Activated effector memory CD4-positive, alpha-beta T cell treated with anti-CD3 and anti-CD28 coated beads, Interleukin-2, amount 50 U/mL, for 16 hours (primary cell): ENCODE results near the gene MMP28.
"Not testable (repeated sequence)": the region's sequence is repeated elsewhere in the genome, so short reads cannot be mapped to it uniquely, and the experiment has no call there.

Source experiments
- DNase-seq: peaks from one replicate; pipeline ENCODE4 v3.0.0-alpha.2; 2020

Gene MMP28

DNA sequence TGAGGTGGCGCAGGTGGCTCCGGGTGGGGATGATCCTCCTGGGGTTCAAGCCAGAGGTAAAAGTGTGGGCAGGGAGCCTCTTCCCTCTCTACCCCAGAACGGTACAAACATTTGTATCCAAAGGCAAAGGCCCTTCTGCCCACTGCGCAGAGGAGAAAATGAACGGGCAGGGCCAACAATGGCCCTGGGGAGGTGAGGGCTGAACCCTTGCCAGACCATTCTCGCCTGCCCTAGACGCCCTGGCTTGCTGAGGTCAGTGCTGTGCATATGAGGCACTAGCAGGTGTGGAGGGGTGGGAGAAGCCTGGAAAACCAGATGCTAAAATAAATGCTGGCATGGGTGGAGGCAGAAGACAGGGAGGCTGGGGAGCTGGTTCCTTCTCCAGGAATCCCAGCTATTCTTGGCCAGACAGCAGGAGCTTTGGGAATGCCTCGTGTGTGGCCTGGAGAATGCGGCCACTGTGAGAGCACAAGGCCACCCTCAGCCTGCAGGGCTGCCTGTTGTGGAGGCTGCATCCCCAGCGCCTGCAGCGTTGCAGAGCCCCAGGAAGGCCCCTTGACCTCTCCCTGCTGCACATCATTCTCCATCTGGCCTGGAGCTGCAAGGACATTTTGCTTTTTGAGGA, 30.2 kb downstream of the MMP28 start:
- DNase-seq, result no peak

DNA sequence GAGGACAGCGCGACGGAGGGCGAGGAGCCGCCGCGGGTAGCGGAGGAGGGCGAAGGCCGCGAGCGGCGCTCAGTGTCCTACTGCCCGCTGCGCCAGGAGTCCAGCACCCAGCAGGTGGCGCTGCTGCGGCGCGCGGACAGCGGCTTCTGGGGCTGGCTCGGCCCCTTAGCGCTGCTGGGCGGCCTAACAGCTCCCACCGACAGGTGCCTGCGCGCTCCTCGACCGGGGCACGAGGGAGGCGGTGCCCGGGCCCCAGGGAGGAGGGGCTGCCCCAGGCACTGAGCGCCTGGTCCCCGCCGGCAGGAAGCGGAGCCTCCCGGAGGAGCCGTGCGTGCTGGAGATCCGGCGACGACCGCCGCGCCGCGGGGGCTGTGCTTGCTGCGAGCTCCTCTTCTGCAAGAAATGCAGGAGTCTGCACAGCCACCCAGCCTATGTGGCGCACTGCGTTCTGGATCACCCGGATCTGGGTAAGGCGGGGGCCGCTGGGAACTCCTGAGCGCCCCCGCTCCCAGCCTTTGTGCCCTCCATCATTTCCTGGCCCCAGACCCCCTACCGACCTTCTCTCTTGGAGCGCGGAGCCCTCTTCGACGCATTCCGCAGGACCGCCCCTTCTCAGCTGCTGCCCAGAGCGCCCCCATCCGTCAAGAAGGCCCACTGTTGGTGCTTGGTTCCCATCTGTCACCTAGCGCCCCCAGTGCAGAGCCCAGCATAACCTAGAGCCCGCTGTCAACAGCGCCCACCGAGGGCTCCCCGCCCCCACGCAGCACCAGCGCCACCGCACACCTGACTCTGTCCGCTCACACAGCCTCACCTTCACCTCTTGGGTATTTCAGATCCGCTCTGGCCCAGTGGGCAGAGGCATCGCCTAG, 31.1 kb downstream of the MMP28 start:
- peak; percentile 95 for DNase-seq

DNA sequence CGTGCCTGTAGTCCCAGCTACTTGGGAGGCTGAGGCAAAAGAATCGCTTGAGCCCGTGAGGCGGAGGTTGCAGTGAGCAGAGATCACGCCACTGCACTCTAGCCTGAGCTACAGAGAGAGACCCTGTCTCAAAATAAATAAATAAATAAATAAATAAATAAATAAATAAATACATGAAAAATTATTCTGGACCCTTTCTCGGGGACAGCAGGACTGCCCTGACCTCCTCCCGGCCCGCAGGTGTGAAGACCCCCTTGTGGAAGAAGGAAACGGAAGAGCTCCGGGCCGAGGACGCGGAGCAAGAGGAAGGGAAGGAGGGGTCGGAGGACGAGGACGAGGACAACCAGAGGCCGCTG, 31.7 kb downstream of the MMP28 start:
- DNase-seq, result no peak

DNA sequence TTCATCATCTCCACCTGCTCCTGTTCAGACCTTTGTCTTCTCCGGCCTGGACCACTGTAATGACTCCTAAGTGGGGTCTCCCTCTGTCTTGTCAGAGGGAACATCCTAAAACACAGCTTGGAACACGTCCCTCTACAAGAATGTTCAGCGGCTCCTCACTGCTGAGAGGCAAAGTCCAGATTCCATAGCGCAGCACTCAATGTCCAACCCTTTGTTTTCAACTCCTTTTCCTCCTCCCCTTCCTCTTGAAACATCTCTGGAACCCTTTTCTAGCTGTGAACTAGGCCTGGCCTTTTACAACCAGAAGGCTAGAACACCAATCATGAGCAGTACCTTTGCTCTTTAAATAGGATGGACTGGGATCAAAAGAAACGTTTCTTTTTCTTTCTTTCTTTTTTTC, 33.8 kb downstream of the MMP28 start:
- no peak for DNase-seq

DNA sequence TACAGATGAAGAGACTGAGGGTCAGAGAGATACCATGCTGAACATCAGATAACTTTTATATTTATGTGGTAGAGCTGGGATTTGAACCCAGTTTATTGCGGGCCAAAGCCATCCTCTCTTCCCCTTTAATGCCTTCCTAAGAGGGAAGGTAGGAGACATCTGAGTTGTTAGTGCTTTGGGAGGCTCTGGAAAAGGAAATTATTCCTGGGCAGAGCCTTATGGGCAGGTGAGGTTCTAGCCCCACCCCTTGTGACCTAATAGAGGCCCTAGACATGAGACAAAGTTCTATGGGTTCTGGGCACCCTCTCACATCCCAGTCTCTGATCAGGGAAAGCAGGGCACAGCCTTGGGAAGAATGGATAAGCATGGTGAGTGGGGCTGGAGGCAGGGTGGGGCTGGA, 34.9 kb downstream of the MMP28 start, which contains the start of gene C17orf50:
C17orf50 (plus strand) TSS at position 301 of the 400 bp plus-strand sequence; CDS start at position 356, 55 bp downstream.
- no peak for DNase-seq

DNA sequence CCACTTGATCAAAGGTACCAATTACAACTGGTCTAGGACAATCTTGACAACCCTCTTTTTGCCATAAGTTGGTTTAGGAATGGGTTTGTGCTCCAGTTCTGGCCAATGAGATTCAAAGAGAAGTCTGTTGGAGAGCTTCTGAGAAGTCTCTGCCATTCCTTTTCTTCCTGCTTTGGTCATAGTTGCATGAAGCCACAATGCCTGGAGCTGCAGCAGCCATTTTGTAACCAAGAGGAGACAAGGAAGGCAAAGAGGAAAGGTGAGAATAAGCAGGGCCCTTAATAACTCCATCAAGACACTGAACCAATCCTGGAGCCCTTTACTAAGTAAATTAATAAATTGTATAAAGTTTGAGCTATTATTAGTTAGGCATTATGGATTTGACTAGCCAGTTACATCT, 38.2 kb downstream of the MMP28 start:
- no peak for DNase-seq

DNA sequence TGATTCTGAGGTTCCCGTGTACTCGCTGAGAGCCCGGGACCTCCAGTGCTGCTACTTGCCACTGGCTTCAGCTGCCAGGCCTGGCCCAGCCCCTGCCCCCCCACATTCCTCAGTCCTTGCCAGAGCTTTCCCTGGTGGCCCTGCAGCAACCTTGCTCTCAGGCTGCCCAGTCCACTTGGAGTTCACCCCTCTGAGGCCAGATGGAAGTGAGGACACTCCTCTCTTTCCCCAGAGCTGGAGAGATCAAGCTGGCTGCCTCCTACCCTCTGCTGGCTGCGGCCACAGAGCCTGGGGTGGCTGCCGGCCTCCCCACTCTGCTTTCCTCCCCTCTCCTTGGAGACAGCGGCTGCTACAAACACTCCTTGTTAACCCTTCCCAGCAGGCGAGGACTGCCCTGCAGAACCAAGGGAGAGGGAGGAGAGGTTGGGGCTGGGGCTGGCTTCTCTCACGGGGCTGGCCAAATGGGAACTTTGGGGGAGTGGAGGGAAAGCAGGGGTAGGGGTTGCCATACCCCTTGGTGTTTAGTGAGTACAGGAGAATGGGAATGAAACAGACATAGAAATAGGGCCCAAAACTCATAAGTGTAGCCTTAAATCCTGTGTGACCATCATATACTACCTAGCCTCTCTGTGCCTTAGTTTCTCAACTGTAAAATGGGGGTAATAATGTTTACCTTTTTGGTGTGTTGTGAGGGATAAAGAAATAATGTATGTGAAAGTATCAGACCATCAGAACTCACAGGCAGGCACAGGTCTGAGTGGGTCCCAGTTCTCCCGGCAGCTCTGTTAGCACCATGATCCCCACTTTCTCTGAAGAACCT, 42.3 kb downstream of the MMP28 start, which contains the start of gene GAS2L2:
GAS2L2 (minus strand) TSS at position 295 of the 820 bp plus-strand sequence. CDS start 389 bp downstream, outside the sequence.
- no peak for DNase-seq

DNA sequence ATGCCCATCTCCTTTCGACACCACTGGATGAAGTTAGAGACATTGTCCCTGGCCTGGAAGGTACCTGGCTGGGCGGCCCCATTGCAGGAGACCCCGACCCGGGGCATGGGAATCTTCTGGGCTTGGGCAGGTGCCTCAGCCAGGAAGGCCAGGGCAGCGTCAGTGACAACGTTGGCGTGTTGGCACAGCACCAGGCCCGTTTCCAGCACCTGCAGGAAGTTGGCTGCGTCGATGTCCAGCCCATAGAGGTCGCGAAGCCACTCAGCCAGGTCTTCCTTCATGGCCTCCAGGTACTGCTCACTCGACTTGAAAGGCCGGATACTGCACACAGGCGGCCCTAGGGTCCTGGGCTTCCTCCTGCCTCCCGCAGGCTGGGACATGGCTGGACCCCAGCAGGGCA, 43.0 kb downstream of the MMP28 start:
- no peak for DNase-seq

DNA sequence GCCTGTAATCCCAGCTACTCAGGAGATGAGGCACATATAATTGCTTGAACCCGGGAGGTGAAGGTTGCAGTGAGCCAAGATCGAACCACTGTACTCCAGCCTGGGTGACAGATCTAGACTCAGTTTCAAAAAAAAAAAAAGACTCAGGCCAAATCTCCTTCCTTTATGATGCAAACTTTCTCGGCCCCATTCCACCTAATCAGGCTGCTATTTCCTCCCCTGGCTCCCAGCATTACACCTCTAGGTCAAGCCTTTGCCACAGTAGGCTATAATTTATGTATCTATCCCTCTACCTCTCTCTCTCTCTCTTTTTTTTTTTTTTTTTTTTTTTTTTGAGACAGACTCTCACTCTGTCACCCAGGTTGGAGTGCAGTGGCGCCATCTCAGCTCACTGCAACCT, 43.9 kb downstream of the MMP28 start:
- not testable (repeated sequence) for DNase-seq

DNA sequence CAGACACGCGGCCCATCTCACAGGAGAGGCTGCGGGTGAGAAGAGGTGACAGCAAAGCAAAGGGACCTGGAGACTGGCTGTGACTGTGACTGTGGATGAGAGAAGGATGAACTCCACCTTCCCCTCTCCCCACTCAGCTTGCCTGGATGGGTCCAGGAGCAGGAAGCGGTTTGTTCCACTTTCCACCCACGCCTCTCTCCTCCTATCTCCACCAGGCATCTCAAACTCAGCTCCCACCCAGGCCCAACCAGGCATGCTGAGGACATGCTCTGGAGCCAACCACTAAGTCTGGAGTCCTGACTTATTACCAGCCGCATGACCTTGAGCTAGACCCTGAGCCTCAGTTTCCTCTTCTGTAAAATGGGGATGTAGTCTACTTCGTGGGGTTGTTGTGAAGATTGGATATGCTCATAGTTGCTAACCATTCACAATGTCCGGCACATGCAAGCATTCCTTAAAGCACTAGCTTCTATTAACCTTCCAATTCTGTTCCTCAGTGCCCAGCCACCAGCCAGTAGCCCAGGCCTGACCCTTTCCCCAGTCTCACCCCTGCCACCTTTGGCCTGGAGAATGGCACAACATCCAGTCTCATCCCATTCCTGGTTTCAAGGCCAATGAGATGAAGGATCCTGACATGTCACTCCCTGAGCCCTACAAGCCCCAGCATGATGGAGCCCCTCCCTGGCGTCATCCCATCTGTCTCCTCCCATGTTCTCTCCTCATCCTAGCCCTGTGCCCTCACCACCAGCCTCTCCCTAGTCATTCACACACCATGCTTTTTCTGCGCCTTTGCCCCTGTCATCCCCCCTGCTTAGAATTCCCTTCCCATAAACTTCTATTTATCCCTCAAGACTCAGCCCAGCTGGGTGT, 44.7 kb downstream of the MMP28 start:
- DNase-seq, result no peak

DNA sequence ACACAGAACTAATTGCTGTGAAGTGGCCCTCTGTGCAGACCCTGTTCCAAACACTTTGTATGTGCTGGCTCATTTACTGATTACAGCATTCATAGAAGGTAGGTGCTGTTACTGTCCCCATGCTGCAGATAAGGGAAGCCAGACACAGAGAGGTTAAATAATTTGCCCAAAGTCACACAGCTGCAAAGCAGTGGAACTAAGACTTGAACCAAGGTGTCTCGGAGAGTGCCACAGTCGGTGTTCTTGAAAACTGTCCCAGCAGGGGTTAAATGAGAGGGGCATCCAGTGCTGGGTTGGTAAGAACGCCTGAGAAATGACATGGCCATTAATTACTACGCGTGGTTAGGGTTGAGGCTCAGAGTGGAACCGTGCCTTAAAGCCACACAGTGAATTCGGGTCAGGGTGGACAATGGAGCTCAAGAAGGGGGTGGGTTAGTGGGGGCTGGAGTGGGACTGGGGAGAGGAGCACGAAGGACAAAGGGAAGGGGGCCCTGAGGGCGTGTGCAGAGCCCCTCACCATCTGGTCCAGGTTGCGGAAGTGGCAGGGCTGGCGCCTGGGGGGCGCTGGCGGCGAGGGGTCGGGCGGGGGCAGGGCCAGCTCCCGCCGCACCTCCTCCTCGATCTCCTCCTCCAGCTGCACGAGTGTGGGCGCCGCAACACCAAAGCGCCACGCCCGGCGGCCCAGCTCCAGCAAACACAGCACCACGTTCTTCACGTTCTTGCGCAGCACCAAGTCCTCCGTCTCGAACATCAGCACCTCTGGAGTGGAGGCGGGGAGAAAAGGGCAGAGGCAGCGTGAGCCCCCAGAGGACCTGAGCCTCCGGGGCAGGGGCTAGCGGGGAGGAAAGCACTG, 45.7 kb downstream of the MMP28 start:
- DNase-seq, result no peak

DNA sequence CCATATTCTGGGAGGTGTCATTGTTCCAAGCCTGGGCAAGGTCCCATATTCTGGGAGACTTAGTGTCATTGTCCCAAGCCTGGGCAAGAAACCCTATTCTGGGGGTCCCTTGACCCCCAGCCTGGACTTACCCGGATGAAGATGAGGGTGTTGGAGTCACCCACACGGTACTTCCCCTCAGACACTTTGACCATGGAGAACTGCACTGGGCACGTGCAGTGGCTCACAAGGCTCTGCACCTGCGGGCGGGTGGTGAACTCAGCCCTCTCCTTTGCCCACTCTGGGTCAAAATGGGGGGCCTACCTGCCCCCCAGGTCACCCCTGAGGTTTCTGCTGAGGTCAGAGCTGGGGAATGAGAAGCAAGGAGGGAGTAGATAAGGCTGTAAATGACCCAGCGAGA, 46.5 kb downstream of the MMP28 start:
- no peak for DNase-seq

DNA sequence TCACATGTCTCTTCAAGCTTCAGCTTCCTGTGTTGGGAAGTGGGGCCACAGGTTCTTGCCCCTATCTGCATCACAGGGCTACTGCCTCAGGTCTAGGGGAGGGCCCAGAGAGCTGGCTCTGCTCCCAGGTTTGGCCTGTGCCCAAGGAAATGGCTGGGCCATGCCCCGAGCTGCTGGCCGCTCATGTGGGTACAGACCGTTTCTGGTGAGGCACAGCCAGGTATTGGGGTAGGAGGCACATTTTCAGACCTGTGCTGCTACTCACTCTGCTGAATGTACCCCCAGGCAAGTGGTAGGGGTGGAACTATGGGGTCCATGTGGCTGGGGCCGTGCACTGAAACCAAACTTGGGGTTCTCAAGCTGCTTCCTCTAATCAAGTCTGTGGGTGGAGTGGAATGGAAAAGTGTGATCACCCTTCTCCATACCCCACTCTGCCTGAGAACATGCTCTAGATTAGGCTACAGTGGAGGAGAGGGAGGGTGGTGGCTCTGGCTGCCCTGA, 47.0 kb downstream of the MMP28 start:
- DNase-seq, result no peak

DNA sequence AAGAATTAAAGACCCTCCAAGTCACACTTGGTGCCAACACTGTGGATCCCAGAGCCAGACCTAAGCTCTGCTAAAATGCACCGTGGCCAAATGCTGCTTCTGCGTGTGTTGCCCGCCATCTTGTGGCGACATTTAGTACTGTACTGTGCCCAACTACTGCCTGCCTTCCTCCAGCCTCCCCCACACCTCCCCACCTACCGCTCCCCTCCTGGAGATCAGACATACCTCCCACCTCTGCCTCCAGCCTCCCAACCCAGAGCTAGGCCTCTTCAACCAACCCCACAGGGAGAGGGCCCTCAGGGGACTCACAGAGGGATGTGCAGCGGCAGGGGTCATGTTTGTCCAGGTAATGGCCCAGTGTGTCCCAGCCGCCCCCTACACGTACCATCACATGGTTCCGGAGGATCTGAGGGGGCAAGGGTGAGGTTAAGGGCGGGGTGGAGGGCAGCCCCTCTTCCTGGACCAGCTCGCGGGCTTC, 47.9 kb downstream of the MMP28 start:
- peak; percentile 89 for DNase-seq

DNA sequence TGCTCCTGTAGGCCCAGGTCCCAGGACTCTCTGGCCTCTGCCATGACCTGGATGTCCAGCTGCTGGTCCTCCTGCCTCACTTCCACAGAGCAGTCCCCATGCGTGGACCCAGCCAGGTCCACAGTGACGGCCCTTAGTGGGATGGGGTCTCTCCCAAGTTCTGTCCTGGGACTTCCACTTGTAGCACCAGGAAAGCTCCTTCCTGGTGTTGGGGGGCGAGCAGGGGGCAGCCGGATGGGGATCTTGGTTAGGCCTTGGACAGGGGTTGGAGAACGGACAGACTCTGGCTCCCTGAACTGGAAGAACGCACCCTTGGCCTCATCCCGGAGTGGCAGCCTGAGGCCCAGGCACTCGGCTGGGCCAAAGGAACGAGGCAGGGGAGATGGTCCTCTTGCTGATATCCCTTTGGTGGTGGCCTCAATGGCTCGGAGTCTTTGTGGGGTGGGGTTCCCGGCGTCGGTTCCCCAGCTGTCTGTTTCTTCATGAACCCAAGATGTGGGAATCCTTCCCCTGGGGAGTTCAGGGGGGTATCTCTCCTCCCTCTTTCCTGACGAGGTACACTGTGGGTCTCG, 49.6 kb downstream of the MMP28 start:
- no peak for DNase-seq

DNA sequence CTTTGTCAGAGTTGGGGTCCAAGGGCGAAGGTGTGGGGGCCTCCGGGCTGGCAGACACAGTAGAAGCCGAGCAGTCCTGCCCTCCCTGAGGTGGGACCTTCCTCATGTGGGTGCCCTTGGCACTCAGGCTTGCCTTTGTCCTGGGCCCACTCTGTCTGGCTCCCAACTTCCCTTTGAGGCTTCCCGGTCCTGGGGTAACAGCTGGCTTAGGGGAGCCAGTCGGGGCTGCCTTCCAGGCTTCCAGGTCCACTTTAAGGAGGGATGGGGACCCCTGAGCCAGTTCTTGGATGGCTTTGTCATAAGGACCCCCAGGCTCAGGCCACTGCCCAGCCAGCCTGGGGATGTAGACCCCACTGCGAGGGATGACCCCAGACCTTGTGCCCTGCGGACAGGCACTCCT, 50.2 kb downstream of the MMP28 start:
- DNase-seq, result no peak

DNA sequence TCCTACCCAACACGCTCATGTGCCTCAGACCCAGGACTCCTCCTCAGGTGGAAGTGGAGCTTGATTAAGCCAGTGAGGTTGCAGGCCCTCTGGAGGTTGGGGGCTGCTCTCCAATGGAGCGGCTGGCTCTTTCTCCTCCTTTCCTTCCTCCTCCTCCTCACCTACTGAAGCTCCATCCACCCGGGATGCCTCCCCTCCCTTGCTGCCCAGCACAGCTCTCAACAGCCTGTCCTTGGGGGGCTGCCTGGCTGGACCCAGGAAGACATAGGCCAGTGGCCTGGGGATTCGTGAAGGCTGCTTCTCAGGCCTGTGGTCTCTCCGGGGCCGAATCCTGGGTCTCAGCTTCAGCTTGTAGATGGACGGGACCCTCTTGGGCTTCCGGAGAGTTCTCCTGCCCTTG, 50.6 kb downstream of the MMP28 start:
- no peak for DNase-seq

DNA sequence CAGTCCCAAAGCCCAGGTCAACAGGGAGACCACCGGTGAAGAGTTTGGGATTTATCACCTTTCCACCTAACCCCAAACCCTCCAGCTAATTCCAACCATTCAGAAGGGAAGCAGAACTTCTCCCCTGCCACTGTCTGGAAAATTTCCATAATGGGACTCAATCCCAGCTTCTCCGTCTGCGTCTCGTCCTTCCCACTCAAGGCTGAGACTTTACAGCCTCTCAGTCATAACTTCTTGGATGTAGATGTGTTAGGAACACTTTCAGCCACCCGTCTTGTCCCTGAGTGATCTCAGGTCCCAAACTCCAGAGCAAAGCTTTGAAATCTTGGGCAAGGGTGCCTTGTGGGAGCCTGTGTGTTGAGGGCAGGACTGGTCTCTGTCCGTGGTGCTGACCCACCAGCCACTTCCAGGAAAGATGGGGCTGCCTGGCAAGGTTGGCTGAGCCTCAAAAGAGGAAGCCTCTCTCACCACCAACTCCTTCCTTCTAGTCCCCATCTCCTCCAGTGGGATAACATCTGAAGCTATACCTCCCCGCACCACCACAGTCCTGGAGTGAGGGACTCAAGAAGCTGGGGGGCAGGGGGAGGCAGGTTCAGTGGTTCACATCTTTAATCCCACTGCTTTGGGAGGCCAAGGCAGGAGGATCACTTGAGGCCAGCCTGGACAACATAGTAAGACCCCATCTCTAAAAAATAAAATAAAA, 51.7 kb downstream of the MMP28 start:
- DNase-seq, result no peak

DNA sequence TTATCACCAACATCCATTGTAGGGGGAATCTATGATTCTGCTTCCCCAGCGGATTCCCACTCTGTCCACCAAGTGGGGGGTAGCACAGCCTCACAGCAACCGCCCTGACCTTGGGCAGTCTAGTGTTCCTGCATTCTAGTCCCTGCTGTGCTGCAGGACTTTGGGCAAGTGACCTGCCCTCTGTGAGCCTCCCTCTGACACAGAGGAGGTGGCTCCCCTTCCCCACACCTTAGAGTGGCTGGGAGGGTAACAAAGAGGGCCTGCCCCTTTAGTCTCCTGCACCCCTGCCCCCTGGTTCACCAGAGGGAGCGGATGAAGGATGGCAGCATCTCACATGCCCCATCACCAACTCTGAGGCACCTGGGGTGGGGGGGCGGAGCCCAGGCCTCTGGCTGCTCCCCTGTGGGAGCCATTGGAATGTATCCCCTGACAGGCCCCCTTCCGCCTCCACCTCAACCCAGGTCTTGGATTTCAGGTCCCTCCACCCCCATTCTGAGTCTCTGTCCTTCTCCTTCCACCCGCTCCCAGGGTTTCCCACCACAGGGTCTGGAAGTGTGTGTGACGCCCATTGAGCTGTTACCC, 52.5 kb downstream of the MMP28 start:
- DNase-seq, result no peak

DNA sequence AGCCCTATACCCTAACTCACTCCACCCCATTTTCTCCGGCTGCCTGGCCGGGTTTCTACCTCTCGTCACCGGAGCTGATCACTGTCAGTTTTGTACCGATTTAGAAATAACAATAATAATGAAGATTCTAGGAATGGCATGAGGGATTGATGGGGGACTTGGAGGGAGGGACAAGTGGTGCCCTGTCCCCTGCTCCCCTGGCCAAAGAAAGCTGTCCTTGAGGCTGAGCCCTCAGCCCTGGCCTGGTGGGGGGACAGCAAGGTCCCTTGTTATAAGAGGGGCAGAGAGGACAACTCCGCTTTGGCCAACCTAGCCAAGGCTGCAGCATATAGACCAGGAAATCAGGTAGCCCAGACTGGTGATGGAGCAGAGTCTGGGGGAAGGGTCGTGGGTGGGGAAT, 52.9 kb downstream of the MMP28 start:
- no peak for DNase-seq
